AG08395 (cell line): ENCODE data around the gene SPANXA1.
"Not testable (repeated sequence)": the region's sequence is repeated elsewhere in the genome, so short reads cannot be mapped to it uniquely, and the experiment has no call there.

Experiments used
- DNase-seq: peaks from one replicate; pipeline ENCODE4 v3.0.0; 2012; ENCODE audit warnings: mixed read lengths, low spot score

Gene SPANXA1, protein sequence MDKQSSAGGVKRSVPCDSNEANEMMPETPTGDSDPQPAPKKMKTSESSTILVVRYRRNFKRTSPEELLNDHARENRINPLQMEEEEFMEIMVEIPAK

GRCh38 chrX:141584638-141585037 is at the start of gene SPANXA1:
Gene SPANXA1 (minus strand): TSS chrX:141584738. CDS start chrX:141584678, 60 bp downstream.
- DNase-seq, result not testable (repeated sequence)

GRCh38 chrX:141632124-141632523 is 47.6 kb upstream of the SPANXA1 start:
- peak; percentile 2 for DNase-seq

DNA sequence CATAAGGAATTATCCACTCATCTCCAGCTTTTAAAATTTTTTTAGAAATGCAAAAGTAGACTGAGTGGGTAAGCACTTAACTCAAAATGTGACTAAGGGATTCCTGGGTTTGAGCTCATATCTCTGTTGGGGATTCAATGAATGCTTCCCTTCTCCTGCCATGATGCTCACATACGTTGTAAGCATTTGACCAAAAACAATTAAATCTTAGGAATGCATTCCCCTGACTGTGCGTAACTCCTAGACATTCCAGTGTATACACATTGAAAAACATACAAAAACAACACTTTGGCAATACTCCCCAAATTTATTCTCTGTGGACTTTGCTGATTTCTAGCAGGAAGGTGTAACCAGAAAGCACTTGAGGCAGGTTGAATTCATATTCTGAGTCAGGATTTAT is 34.8 kb upstream of the SPANXA1 start:
- DNase-seq, result no peak

DNA sequence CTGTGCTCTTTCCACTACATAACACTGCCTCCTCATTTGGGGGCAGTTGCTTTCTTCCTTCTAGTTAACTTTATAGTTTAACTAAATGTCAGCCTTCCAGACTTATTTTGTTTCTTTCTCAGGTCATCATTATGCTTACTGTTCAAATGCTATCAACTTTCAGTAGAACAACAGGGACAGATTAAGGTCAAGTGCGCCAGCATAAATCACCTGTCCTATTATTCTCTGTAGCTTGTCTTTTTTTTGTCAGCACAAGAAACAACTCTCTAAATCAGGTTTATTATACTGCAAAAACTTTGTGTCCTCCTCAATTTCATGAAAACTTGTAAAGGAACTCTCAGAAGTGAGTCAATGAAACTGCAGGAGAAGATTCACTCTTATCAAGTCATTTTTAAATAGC is 24.6 kb upstream of the SPANXA1 start:
- DNase-seq, result no peak

DNA sequence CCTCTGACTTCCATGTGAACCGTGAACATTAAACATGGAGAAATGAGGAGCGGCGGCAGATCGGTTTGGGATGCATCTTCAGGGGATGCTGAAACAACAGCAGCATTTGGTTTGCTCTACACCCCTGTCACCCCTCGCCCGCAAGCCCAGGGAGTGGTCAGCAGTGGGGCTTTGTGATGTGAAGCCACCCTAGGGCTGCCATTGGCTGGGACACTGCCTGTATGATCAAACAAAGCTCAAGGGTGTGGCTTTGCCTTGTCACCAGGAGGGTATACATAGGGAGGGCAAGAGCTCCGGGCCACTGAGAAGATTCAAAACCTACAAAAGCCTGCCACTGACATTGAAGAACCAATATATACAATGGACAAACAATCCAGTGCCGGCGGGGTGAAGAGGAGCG is 4.9 kb upstream of the SPANXA1 start, which contains the start of gene SPANXA2:
Gene SPANXA2, plus strand, starts transcription at position 301 of the 400 bp plus-strand sequence. Its CDS starts 60 bp downstream, at position 361.
- not testable (repeated sequence) for DNase-seq

DNA sequence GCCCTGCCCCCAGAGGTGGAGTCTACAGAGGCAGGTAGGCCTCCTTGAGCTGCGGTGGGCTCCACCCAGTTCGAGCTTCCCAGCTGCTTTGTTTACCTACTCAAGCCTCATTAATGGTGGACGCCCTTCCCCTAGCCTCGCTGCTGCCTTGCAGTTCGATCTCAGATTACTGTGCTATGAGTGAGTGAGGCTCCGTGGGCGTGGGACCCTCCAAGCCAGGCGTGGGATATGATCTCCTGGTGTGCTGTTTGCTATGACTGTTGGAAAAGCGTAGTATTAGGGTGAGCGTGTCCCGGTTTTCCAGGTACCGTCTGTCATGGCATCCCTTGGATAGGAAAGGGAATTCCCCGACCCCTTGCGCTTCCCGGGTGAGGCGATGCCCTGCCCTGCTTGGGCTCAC is 42.0 kb downstream of the SPANXA1 start:
- not testable (repeated sequence) for DNase-seq
